HCT116 (cell line): ENCODE data around the gene CLPTM1L. TPM values are rescaled to one million over a fixed set of nuclear protein-coding genes. Genes with fewer than 3 reads are reported as not detected.

Experiments used
- ATAC-seq: fragments of 200-7000 bp; cut with Tn5 transposase; 2 replicates; pipeline ENCODE4 v1.9.1; 2020; ENCODE audit warnings: mild to moderate bottlenecking, moderate library complexity
- BruUV-seq: library from RNA; stranded (reverse); fragments of 400-500 nt; replicated peaks from 2 replicates; lab custom pipeline; 2021; lab: Mats Ljungman, UMichigan
- CTCF ChIA-PET: fragments of 300-600 bp; sonication (Branson Sonifier 250); formaldehyde crosslinking; loops from one replicate; lab custom pipeline; 2021; ENCODE audit warnings: antibody characterized with exemption; lab: Charles Lee
- POLR2A ChIA-PET: fragments of 300-600, 350-600 bp; sonication (Branson Sonifier 250); formaldehyde crosslinking; loops from one replicate; lab custom pipeline; 2021; ENCODE audit warnings: antibody characterized with exemption; lab: Charles Lee
- RAD21 ChIA-PET, 2 experiments: fragments of 300-600 bp; sonication (Branson Sonifier 250); formaldehyde crosslinking; loops; one replicate each; lab custom pipeline; 2023; ENCODE audit warnings: low total read pairs in 2 of 2; ENCODE audit not compliant: uncharacterized antibody in 2 of 2, unreplicated experiment in 2 of 2, low non-redundant PET in 1 of 2; lab: Charles Lee
- DNase-seq: peaks from one replicate; pipeline ENCODE4 v3.0.0-alpha.2; 2010; ENCODE audit warnings: low read depth, low spot score
- H2AFZ ChIP-seq: fragments of 200-600 bp; shearing (Covaris generic), sonication (generic); 2 replicates; pipeline ENCODE4 v1.6.1; 2017; ENCODE audit warnings: low read depth, mixed run types, mixed read lengths, antibody characterized with exemption, low read length; ENCODE audit not compliant: poor library complexity, severe bottlenecking
- H3K27ac ChIP-seq: 2 replicates; pipeline ENCODE4 v1.5.1; 2012; ENCODE audit warnings: low read depth, low read length
- H3K27me3 ChIP-seq: fragments of 200-600 bp; sonication (generic); 2 replicates; pipeline ENCODE4 v1.6.1; 2016; ENCODE audit warnings: mixed run types, low read length, mixed read lengths; ENCODE audit not compliant: insufficient read depth
- H3K36me3 ChIP-seq, 2 experiments: fragments of 200-500 bp in 1 of 2; fragments of 200-600 bp in 1 of 2; sonication (Bioruptor generic) in 1 of 2; sonication (generic) in 1 of 2; 2 replicates each; pipeline versions ENCODE4 v1.5.1 to v1.6.1; 2014 to 2016; ENCODE audit warnings: low read length in 2 of 2, inconsistent platforms in 1 of 2, mixed read lengths in 1 of 2, mixed run types in 1 of 2; ENCODE audit not compliant: insufficient read depth in 2 of 2, control insufficient read depth in 1 of 2
- H3K4me1 ChIP-seq, 2 experiments: fragments of 200-600 bp in 1 of 2; sonication (generic) in 1 of 2; 2 replicates each; pipeline versions ENCODE4 v1.5.1 to v1.6.1; 2012 to 2017; ENCODE audit warnings: low read length in 2 of 2, inconsistent platforms in 1 of 2, mild to moderate bottlenecking in 1 of 2, mixed read lengths in 1 of 2, mixed run types in 1 of 2, moderate library complexity in 1 of 2; ENCODE audit not compliant: insufficient read depth in 2 of 2, control insufficient read depth in 1 of 2
- H3K4me2 ChIP-seq: fragments of 200-600 bp; sonication (generic); 2 replicates; pipeline ENCODE4 v1.6.1; 2017; ENCODE audit warnings: mixed run types, low read length, mixed read lengths
- H3K4me3 ChIP-seq, 2 experiments: fragments of 200-600 bp in 1 of 2; sonication (generic) in 1 of 2; replicated peaks in 1 of 2; 2 replicates each; pipeline ENCODE4 v1.5.1; 2011 to 2016; ENCODE audit warnings: low read length in 2 of 2, control low read depth in 1 of 2, low read depth in 1 of 2, mild to moderate bottlenecking in 1 of 2, mixed read lengths in 1 of 2, mixed run types in 1 of 2
- H3K79me2 ChIP-seq: fragments of 200-600 bp; sonication (generic); 2 replicates; pipeline ENCODE4 v1.6.1; 2017; ENCODE audit warnings: mild to moderate bottlenecking, mixed run types, low read length, moderate library complexity, mixed read lengths; ENCODE audit not compliant: insufficient read depth
- H3K9ac ChIP-seq: fragments of 200-600 bp; sonication (generic); 2 replicates; pipeline ENCODE4 v1.6.1; 2016; ENCODE audit warnings: low read length, mixed read lengths
- H3K9me2 ChIP-seq: fragments of 200-600 bp; sonication (generic), shearing (Covaris generic); 2 replicates; pipeline ENCODE4 v1.6.1; 2017; ENCODE audit warnings: mixed run types, mild to moderate bottlenecking, moderate library complexity; ENCODE audit not compliant: insufficient read depth
- H3K9me3 ChIP-seq, 2 experiments: fragments of 200-500 bp in 1 of 2; fragments of 200-600 bp in 1 of 2; sonication (Bioruptor generic) in 1 of 2; sonication (generic) in 1 of 2; 2 replicates each; pipeline ENCODE4 v1.6.1; 2014 to 2017; ENCODE audit warnings: low read length in 2 of 2, mixed read lengths in 2 of 2, inconsistent platforms in 1 of 2, low read depth in 1 of 2, mild to moderate bottlenecking in 1 of 2, mixed run types in 1 of 2, moderate library complexity in 1 of 2; ENCODE audit not compliant: control insufficient read depth in 1 of 2, insufficient read depth in 1 of 2
- H4K20me1 ChIP-seq: fragments of 200-600 bp; sonication (generic), shearing (Covaris generic); 2 replicates; pipeline ENCODE4 v1.6.1; 2017; ENCODE audit warnings: mixed run types, mild to moderate bottlenecking, moderate library complexity; ENCODE audit not compliant: insufficient read depth
- CTCF ChIP-seq, 3 experiments: fragments of 200-600 bp in 1 of 3; sonication (generic) in 1 of 3; IDR thresholded peaks in 2 of 3; conservative IDR thresholded peaks in 1 of 3; 2 replicates each; pipeline ENCODE4 v1.5.1; 2012 to 2017; ENCODE audit warnings: low read depth in 2 of 3, low read length in 2 of 3, antibody characterized with exemption in 1 of 3, borderline replicate concordance in 1 of 3, control low read depth in 1 of 3, mild to moderate bottlenecking in 1 of 3, mixed read lengths in 1 of 3, mixed run types in 1 of 3, moderate library complexity in 1 of 3; ENCODE audit not compliant: insufficient read depth in 1 of 3
- EGR1 ChIP-seq: IDR thresholded peaks from 2 replicates; pipeline ENCODE4 v1.6.1; 2012; ENCODE audit warnings: low read depth
- ELF1 ChIP-seq: IDR thresholded peaks from 2 replicates; pipeline ENCODE4 v1.6.1; 2012; ENCODE audit warnings: low read depth, borderline replicate concordance
- EZH2 ChIP-seq: fragments of 200-600 bp; sonication (generic); IDR thresholded peaks from 2 replicates; pipeline ENCODE4 v1.6.1; 2017; ENCODE audit warnings: antibody characterized with exemption, mixed run types
- MAX ChIP-seq: IDR thresholded peaks from 2 replicates; pipeline ENCODE4 v1.6.1; 2012
- POLR2A ChIP-seq: IDR thresholded peaks from 2 replicates; pipeline ENCODE4 v1.7.0; 2011; ENCODE audit warnings: borderline replicate concordance; ENCODE audit not compliant: insufficient read depth, insufficient read length; ENCODE audit errors: extremely low read depth
- RAD21 ChIP-seq: IDR thresholded peaks from 2 replicates; pipeline ENCODE4 v1.6.1; 2012; ENCODE audit warnings: low read depth, mild to moderate bottlenecking
- ZNF274 ChIP-seq: fragments of 200-500 bp; sonication (Bioruptor generic); IDR thresholded peaks from 2 replicates; pipeline ENCODE4 v1.6.1; 2014; ENCODE audit warnings: mild to moderate bottlenecking, low read depth, low read length, inconsistent platforms
- intact Hi-C: fragments of 100-400 bp; cut with micrococcal nuclease; formaldehyde crosslinking; loops from 2 replicates; pipeline ENCODE4 v1.10.0; 2022
- total RNA-seq: library from RNA; stranded (reverse); gene quantifications from one replicate; pipeline ENCODE4 v1.2.1, GENCODE V29; 2021; ENCODE audit not compliant: unreplicated experiment

The CLPTM1L gene
- total RNA-seq, 1 experiment from 2014 or later: 98.4 TPM

- TF ChIP-seq CTCF (IDR thresholded peaks at IDR 0.05 in 2 of 3, conservative IDR thresholded peaks at IDR 0.05 in 1 of 3; ENCODE audit: borderline replicate concordance in 1 of 3, insufficient read depth in 1 of 3, low read depth in 2 of 3, low read length in 2 of 3): no peak
- no peak for TF ChIP-seq POLR2A
- TF ChIP-seq MAX: no peak
- TF ChIP-seq, all 23 proteins: peak for 0
Observed at GRCh38 chr5:1278656-1279442, 66.0 kb downstream of the CLPTM1L start (continued).

GRCh38 chr5:1278216-1278615, 66.7 kb downstream of the CLPTM1L start:
- Histone ChIP-seq H3K36me3 (peaks cover 0 to 5% of the 10 kb centered on the region in 2 experiments; a peak in 1 of 4 replicates), H3K79me2 (no peaks in the 10 kb centered on the region), H3K9me2 (no peaks in the 10 kb centered on the region), H3K9ac (no peak overlapping the region), H3K4me1 (no peaks in the 10 kb centered on the region), H3K4me3 (no peak overlapping the region), H3K9me3 (no peaks in the 10 kb centered on the region), H4K20me1 (no peaks in the 10 kb centered on the region), H3K27ac (no peak overlapping the region), H3K27me3 (no peaks in the 10 kb centered on the region), H3K4me2 (no peak overlapping the region), H2AFZ (no peak overlapping the region)
- BruUV-seq: no TSS peak
- DNase-seq (no peak), ATAC-seq (no peak)
- POLR2A ChIA-PET: no interaction called here
- CTCF ChIA-PET: no interaction called here
- RAD21 ChIA-PET: no interaction called here
- intact Hi-C loops: no loop called here
- TF ChIP-seq EGR1 (no peak), RAD21 (no peak), CTCF (IDR thresholded peaks at IDR 0.05 in 2 of 3, conservative IDR thresholded peaks at IDR 0.05 in 1 of 3; ENCODE audit: borderline replicate concordance in 1 of 3, insufficient read depth in 1 of 3, low read depth in 2 of 3, low read length in 2 of 3) (no peak), ELF1 (no peak), EZH2 (no peak), ZNF274 (no peak)
